OCI-M2 (cell line): ENCODE data around the gene ADAMTS17.

ENCODE experiments used
- DNase-seq: peaks from one replicate; lab custom pipeline; 2025; ENCODE audit not compliant: unreplicated experiment; lab: John Stamatoyannopoulos, UW

Gene ADAMTS17

GRCh38 chr15:100113351-100114080 lies 228.3 kb downstream of the ADAMTS17 start:
- no peak for DNase-seq

GRCh38 chr15:100112636-100113305 lies 229.0 kb downstream of the ADAMTS17 start:
- DNase-seq = no peak

- no peak for DNase-seq
These were observed 229.7 kb downstream of the ADAMTS17 start for GRCh38 chr15:100112061-100112420.

- DNase-seq = no peak
These were observed 230.4 kb downstream of the ADAMTS17 start for GRCh38 chr15:100111125-100112060.

- DNase-seq = no peak
These were observed 232.2 kb downstream of the ADAMTS17 start for GRCh38 chr15:100109486-100110035.

- DNase-seq = no peak
These were observed 232.9 kb downstream of the ADAMTS17 start for GRCh38 chr15:100108846-100109245.

- DNase-seq = no peak
These were observed 233.4 kb downstream of the ADAMTS17 start for GRCh38 chr15:100108346-100108745.

- no peak for DNase-seq
These were observed 234.1 kb downstream of the ADAMTS17 start for GRCh38 chr15:100107606-100108225.

GRCh38 chr15:100107151-100107550 lies 234.6 kb downstream of the ADAMTS17 start:
- DNase-seq = no peak

- no peak for DNase-seq
These were observed 235.0 kb downstream of the ADAMTS17 start for GRCh38 chr15:100106732-100107131.

GRCh38 chr15:100105101-100105500 lies 236.7 kb downstream of the ADAMTS17 start:
- DNase-seq = no peak

- DNase-seq = no peak
These were observed 237.5 kb downstream of the ADAMTS17 start for GRCh38 chr15:100104245-100104644.

GRCh38 chr15:100103828-100104227 lies 237.9 kb downstream of the ADAMTS17 start:
- no peak for DNase-seq

GRCh38 chr15:100101426-100102089 lies 240.2 kb downstream of the ADAMTS17 start:
- no peak for DNase-seq

GRCh38 chr15:100100926-100101325 lies 240.8 kb downstream of the ADAMTS17 start:
- DNase-seq = no peak

GRCh38 chr15:100099976-100100375 lies 241.8 kb downstream of the ADAMTS17 start:
- DNase-seq = no peak

- no peak for DNase-seq
These were observed 243.1 kb downstream of the ADAMTS17 start for GRCh38 chr15:100098705-100099104.

GRCh38 chr15:100097342-100098127 lies 244.2 kb downstream of the ADAMTS17 start:
- DNase-seq = no peak

GRCh38 chr15:100096700-100097099 lies 245.1 kb downstream of the ADAMTS17 start:
- no peak for DNase-seq

GRCh38 chr15:100096248-100096600 lies 245.6 kb downstream of the ADAMTS17 start:
- DNase-seq = no peak
